Measurements from ENCODE around the gene CENPA. TPM values are rescaled to one million over a fixed set of nuclear protein-coding genes. Genes with fewer than 3 reads are reported as not detected.
"Not testable (repeated sequence)": the region's sequence is repeated elsewhere in the genome, so short reads cannot be mapped to it uniquely, and the experiment has no call there.

Gene CENPA
- total RNA-seq, 1 donor from 2014 or later: 1.3 TPM

GRCh38 chr2:26792720-26793119 lies 6.9 kb downstream of the CENPA start:
- no peak for DNase-seq (ENCODE audit: low spot score)

- no peak for DNase-seq (ENCODE audit: low spot score)
These were observed 7.7 kb downstream of the CENPA start for GRCh38 chr2:26793518-26793917.

DNA sequence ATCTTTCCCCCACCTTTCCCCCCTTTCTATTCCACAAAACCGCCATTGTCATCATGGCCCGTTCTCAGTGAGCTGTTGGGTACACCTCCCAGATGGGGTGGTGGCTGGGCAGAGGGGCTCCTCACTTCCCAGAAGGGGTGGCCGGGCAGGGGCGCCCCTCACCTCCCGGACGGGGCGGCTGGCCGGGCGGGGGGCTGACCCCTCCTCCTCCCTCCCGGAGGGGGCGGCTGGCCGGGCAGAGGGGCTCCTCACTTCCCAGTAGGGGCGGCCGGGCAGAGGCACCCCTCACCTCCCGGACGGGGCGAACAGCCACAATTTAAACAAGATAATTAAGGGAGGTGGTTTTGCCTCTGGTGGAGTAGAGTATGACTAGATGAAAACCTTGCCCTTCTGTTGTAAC lies 9.3 kb downstream of the CENPA start:
- not testable (repeated sequence) for DNase-seq (ENCODE audit: low spot score)

- no peak for DNase-seq (ENCODE audit: low spot score)
These were observed 15.5 kb downstream of the CENPA start for GRCh38 chr2:26801328-26801727.

GRCh38 chr2:26801796-26802195 lies 15.9 kb downstream of the CENPA start:
- no peak for DNase-seq (ENCODE audit: low spot score)

GRCh38 chr2:26805241-26805676 lies 19.4 kb downstream of the CENPA start:
- DNase-seq (ENCODE audit: low spot score): no peak

- DNase-seq (ENCODE audit: low spot score): no peak
These were observed 22.1 kb downstream of the CENPA start for GRCh38 chr2:26807788-26808460.

DNA sequence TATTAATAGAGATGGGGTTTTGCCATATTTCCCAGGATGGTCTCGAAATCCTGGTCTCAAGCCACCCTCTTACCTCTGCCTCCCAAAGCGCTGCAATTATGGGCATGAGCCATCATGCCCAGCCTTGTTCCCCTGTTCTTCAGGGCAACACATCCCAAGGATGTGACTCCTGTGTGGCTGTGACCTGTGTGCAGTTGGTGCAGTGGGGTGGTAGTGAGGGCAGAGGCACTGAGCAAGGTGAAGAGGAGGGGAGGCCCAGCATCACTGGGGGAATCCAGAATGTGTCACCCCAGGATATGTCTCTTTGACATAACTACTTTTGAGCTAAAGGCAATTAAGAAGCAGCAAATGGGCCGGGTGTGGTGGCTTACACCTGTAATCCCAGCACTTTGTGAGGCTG lies 23.4 kb downstream of the CENPA start:
- no peak for DNase-seq (ENCODE audit: low spot score)

DNA sequence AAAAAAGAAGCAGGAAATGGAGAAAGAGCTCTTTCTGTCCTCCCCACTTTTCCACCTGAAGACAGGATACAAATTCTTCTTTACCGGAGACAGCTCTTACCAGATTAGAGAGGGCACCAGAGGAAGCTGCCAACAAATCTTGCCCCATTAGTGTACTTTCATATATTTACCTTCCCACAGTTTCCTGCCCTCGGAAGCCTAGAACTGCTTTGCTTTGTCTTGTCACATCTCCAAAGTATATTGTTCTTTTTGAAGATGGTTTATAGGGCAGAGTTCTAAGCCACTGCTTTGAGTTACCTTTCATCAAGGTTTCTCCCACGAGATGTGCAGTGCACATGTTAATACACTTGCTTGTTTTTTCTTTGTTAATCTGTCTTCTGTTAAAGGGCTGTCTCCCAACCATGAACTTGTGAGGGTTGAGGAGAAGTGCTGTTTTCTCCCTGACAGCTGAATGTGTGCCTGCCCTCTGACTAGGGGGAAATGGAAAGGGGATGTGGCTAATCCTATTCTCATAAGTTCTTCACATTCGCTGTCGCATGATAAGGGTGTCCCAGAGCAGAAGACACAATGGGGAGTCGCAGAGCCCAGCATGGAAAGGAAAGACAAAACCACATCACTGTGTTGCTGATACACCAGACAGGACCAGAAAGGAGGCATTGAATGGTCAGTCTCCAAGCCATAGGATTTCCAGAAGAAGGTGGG lies 24.2 kb downstream of the CENPA start:
- no peak for DNase-seq (ENCODE audit: low spot score)

DNA sequence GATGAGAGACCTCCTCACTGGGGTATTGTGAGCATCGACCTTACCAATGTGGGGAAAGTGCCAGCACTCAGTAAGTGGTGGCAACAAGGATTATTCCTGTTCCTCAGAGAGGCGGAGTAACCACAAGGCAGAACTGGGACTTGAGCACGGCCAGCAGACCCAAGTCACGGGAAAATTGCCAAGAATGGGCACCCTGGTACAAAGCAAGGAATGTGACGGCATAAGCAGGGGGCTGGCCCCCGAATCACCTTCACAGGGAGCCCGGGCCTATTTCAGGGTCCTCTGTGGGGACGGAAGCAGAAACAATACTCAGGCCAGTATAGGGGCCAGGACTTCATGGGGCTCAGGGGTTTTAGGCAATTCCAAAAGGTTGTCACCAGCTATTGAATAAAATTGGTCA lies 25.4 kb downstream of the CENPA start:
- DNase-seq (ENCODE audit: low spot score): no peak

DNA sequence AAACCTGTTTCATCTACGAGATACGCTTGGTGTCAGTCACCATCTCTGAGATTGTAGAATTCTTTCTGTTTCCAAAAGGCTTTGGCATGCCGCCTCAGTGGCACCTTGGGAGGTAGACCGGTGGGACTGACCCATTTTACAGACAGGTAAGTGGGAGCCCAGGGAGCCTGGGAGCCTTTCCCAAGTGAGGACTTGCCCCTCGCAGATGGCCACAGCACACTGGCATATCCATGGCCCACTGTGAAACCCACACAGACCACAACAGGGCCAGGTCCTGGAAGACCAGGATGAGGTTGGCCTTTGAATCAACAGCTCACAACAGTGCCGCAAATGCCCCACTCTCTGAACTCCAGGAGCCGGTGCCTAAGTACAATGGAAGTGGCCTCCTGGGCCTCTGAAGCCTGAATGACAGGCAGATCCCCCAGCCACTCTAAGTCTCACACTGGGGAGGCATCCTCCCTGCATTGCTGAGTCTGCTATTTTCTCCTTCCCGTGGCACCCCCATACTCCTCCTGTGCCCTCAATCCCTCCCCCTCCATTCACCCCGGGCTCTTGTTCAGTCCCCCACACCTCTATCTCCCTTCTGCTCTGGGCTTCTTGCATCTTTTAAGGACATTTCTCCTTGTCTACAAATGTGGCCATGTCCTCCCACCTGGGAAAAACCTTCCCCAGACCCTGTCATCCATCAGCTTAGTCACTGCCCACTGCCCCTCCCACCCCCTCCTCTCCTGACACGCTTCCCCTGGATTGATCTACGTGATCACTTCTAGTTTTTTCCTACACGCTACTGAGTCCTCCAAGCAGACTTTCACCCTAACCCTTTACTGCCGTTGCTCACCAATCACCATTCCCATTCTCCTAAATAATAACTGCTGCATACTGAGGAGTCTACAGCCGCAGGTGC lies 26.2 kb downstream of the CENPA start:
- no peak for DNase-seq (ENCODE audit: low spot score)

- DNase-seq (ENCODE audit: low spot score): no peak
These were observed 26.9 kb downstream of the CENPA start for GRCh38 chr2:26812731-26813130.

- DNase-seq (ENCODE audit: low spot score): not testable (repeated sequence)
These were observed 28.4 kb downstream of the CENPA start for GRCh38 chr2:26814072-26814765.

- no peak for DNase-seq (ENCODE audit: low spot score)
These were observed 31.0 kb downstream of the CENPA start for GRCh38 chr2:26816893-26817292.

DNA sequence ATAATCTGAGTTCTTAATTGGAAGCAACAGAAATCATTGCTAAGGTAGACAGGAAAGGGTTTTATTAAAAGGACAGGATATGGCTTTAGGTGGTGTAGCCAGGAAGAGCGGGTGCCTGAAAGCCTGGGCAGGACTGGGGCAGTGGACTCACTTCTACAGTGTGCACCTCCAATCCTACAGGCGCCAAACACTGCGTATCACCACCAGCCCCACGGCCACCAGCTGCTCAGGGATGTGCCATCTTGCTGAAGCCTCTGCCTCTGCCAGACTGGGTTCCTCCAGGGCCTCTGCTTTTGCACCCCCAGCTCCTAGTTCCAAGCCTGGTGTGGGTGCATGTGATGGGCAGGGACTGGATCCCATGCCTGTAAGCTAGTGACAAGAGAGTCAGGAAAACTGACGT lies 32.4 kb downstream of the CENPA start:
- no peak for DNase-seq (ENCODE audit: low spot score)

- DNase-seq (ENCODE audit: low spot score): no peak
These were observed 33.1 kb downstream of the CENPA start for GRCh38 chr2:26818972-26819371.

GRCh38 chr2:26820932-26821331 lies 35.1 kb downstream of the CENPA start:
- DNase-seq (ENCODE audit: low spot score): no peak

GRCh38 chr2:26822877-26823276 lies 37.0 kb downstream of the CENPA start:
- DNase-seq (ENCODE audit: low spot score): no peak

- no peak for DNase-seq (ENCODE audit: low spot score)
These were observed 52.5 kb downstream of the CENPA start for GRCh38 chr2:26838121-26838906.

- DNase-seq (ENCODE audit: low spot score): no peak
These were observed 55.2 kb downstream of the CENPA start for GRCh38 chr2:26840937-26841610.

Data from mucosa of gallbladder (tissue), 1 donor.